HTR-8/SVneo (cell line): ENCODE results near the gene TBX1.

Experiments used
- DNase-seq: peaks from one replicate; pipeline ENCODE4 v3.0.0; 2011; ENCODE audit warnings: low spot score, mixed read lengths; ENCODE audit not compliant: insufficient read length
- FAIRE-seq: peaks from 2 replicates; lab custom pipeline; 2011; peaks lifted over from hg19 to GRCh38; lab: Jason Lieb, UNC

Gene TBX1

GRCh38 chr22:19761725-19762567 lies 1.4 kb downstream of the TBX1 start:
- no peak for DNase-seq
- FAIRE-seq = no peak

GRCh38 chr22:19762568-19763457 lies 2.2 kb downstream of the TBX1 start:
- DNase-seq (no peak), FAIRE-seq (no peak)

DNA sequence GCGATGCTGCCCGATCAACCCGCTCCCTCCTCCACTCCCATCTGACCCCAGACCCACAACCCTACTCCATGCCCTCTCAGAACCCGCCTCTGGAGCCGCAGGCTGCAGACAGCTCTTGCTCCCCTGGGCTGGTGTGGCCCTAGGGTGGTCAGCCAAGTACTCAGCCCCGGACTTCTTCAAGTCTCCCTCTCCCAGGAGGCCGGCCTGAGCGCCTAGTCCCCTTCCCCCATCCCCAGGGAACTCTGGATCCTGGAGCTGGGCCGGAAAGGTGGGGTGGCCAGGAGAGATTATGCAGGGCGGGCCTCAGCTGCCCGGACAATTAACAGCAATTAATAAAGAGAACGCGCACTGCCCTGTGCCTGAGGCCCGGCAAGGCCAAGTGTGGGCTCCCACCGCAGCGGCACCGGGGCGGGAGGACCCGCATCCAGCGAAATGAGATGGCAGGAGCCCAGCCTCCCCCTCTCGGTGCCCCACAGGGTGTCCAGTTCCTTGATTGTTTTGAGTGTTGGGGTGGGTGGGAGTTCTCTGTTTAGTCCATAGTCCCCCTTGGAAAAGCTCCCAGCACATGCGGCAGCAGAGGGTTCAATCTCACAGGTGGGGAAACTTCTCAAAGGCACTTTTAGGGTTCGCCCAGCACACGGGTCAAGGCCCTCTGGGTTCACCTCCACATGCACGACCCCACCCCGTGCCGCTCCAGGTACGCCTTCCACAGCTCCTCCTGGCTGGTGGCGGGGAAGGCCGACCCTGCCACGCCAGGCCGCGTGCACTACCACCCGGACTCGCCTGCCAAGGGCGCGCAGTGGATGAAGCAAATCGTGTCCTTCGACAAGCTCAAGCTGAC lies 3.1 kb downstream of the TBX1 start:
- FAIRE-seq (no peak), DNase-seq (no peak)

DNA sequence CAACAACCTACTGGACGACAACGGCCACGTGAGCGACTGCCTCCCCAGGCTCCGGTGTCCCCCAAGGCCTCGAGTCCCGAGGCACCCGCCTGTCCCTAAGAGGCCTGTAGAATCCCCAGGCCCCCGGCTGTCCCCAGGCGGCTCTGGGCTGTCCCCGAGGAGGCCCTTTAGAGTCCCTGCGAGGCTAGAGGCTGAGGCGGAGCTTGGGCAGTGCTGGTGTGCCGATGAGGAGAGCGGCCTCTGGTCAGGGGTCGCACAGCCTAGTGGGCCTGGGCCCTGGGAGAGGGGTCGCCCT lies 3.7 kb downstream of the TBX1 start:
- DNase-seq (no peak), FAIRE-seq (no peak)

DNA sequence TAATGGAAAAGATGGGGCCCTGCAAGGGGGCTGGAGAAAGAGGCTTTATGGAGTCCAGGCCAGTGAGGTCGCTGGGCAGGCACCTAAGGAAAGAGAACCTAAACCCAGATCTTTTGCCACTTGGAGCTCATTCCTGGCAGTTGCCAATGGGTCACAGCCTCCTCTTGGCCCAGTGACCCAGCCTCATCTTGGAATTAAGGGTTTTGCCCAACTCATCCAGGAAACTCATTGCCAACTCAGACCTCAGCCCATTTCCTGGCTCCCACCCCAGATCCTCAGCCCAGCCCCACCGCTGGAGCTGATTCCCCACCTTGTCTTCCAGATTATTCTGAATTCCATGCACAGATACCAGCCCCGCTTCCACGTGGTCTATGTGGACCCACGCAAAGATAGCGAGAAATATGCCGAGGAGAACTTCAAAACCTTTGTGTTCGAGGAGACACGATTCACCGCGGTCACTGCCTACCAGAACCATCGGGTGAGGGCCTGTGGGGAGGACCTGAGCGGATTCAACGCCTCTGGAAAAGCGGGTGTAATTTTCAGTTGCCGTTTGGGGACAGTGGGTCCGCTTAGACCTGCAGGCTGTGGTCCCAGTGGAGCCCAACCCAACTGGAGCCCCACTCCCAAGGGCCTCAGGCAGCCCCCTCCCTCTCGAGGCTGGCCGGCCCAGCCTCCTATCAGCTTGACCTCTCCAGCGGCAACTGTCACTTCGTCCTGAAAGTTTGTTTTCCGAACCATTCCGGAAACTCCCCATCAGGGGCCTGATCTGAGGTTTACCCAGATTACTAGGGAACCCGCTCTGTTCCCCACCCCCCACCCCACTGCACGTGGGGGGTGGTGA lies 4.3 kb downstream of the TBX1 start:
- DNase-seq (no peak), FAIRE-seq (no peak)

- FAIRE-seq (no peak), DNase-seq (no peak)
Observed at GRCh38 chr22:19765477-19766239, 5.1 kb downstream of the TBX1 start.

- no peak for FAIRE-seq
- no peak for DNase-seq
Observed at GRCh38 chr22:19766240-19766510, 5.6 kb downstream of the TBX1 start.

DNA sequence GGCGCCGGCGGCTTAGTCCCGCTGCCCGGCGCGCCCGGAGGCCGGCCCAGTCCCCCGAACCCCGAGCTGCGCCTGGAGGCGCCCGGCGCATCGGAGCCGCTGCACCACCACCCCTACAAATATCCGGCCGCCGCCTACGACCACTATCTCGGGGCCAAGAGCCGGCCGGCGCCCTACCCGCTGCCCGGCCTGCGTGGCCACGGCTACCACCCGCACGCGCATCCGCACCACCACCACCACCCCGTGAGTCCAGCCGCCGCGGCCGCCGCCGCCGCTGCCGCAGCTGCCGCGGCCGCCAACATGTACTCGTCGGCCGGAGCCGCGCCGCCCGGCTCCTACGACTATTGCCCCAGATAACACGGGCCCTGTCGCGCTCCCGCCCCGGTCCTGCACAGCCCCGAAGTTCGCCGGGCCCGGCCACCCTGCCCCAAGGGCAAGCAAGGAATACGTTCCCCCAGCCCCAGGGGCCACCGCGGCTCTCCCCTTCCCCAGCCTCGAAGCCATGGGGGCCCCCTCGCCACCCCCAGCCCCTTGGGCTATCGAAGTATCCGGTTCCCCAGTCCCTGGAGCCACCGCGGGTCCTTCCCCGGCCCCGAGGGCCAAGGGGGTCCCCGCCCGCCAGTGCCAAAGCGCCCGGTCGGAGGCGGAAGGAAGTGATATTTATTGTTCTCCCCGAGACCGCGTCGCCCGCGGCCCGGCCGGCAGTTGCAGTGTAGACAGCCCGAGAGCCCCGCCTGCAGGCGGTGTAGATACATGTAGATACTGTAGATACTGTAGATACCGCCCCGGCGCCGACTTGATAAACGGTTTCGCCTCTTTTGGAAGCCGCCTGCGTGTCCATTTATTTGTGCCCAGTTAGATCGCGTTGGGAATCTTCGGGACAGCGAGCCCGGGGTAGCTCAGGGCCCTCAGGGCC lies 6.2 kb downstream of the TBX1 start:
- no peak for DNase-seq
- FAIRE-seq = no peak

DNA sequence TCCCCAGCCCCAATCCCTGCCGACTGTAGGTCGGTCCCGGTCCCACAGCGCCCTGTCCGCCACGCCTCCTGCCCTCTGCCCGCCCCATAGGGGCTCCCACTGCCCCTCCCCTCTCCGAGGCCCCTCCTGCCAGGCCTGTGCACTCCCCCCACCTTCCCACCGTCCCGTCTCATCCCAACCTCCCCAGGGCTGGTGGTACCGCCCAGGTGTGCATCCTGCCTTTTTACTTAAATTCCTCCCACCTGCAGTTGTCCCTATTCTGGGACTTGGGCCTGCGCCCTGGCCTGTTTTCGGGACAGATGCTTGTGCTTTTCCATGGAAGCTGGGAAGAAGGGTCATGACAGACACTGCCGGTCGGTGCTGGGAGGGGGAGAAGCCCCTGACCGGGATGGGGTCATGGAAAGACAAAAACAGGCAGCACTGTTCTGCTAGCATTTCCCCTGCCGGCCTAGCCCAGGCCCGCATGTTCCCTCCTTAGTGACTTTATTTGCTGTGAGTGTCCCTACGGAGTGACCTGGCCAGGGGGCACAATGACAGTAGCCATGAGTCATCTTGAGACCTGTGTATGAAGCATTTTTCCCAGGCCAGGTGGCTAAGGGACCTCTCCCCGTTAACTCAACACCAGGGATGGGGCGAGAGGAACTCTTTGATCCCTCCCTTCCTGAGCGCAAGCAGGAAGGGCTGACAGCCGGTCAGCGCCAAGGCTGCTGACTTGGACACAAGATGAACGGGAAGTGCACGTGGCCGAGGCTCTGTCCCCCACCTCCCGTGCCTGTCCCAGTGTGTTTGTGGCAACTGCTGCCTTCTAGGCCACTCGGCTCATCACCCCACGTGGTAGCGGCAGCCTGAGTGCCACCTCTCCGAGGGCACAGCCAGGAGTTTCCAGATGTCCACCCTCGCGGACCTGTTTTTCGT lies 7.1 kb downstream of the TBX1 start:
- FAIRE-seq = no peak
- no peak for DNase-seq

GRCh38 chr22:19769393-19769715 lies 8.8 kb downstream of the TBX1 start:
- DNase-seq = no peak
- no peak for FAIRE-seq

DNA sequence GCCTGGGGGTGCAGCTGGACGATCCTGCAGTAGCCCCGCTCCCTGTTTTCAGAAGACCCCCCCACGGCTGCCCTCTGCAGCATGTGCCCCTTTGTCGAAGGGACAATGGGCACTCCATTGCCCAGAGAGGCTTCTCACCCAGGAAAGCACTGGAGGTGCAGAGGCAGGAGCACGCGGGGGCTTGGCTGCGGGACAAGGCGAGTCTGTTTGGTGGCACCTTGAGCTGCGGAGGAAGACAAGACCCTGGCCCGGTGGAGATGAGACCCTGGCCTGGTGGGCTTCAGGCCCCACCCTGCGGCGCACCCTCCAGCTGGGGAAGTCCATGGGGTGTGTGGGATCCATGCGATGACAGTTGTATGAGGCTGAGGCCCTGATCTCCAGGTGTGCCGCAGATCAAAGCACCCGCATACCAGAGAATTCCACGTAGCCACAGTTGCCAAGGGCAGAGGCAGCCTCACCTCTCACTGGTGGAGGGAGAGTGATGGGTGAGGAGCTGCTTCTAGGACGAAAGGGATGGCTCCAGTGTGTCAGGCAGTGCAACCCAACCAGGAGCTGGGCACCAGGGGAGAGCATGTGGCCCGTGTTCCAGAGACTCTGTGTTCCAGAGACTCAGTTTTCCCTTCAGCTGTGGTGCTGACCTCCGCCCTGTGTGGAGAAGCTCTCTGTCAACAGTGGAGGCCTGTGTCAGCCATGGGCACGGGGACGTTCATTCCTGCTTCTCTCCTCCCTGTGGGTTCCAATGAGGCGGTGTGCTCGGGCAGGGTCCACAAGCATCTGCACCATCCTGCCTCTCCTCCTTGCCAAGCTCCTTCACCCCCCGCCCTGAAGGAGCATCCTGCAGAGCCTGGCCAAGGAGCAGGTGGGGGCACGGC lies 10.0 kb downstream of the TBX1 start:
- FAIRE-seq = no peak
- DNase-seq = no peak

DNA sequence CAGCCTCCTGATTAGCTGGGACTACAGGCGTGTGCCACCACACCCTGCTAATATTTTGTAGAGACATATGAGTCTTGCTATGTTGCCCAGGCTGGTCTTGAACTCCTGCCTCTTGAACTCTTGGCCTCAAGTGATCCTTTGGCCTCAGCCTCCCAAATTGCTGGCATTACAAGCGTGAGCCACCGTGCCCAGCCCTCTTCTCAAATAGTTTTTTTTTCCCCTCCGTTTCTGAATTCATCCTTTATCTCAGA lies 11.8 kb downstream of the TBX1 start:
- DNase-seq = no peak
- no peak for FAIRE-seq

- FAIRE-seq (no peak), DNase-seq (no peak)
Observed at GRCh38 chr22:19772673-19773469, 12.3 kb downstream of the TBX1 start.

DNA sequence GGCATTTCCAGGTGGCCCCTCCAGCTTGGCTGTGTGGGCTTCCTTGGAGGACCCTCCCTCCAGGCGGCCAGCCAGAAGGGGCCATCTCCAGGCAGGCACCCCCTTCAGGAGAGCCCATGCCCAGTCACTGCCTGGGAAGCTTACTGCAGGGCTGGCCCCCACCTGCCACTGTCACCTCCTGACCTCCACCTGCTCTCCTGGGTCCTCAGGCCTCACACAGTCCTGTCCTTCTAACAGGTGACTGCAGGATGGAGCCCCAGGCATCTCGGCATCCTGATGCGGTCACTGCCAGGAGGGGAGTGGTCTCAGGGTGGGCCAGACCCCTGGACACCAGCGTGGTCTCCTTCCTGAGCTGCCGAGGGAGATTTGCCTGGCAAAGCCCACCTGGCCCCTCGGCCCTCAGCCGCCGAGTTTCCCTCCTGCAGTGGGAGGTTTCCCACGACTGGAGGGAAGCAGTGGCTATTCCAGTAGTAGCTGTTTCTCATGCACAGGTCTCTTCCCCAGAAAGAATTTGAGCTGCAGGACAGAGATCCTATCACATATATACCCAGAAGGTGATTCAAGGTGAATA lies 13.0 kb downstream of the TBX1 start:
- no peak for FAIRE-seq
- DNase-seq = no peak

GRCh38 chr22:19774628-19775027 lies 14.1 kb downstream of the TBX1 start:
- DNase-seq = no peak
- no peak for FAIRE-seq
